GM19328 (cell line): ENCODE results near the gene CTSA.
"Not testable (repeated sequence)": the region's sequence is repeated elsewhere in the genome, so short reads cannot be mapped to it uniquely, and the experiment has no call there.

ENCODE experiments used
- ATAC-seq: cut with Tn5 transposase; IDR thresholded peaks from one replicate; pipeline ENCODE4 v1.9.1; 2021; ENCODE audit warnings: mild to moderate bottlenecking, moderate library complexity; ENCODE audit not compliant: unreplicated experiment

Gene CTSA

DNA sequence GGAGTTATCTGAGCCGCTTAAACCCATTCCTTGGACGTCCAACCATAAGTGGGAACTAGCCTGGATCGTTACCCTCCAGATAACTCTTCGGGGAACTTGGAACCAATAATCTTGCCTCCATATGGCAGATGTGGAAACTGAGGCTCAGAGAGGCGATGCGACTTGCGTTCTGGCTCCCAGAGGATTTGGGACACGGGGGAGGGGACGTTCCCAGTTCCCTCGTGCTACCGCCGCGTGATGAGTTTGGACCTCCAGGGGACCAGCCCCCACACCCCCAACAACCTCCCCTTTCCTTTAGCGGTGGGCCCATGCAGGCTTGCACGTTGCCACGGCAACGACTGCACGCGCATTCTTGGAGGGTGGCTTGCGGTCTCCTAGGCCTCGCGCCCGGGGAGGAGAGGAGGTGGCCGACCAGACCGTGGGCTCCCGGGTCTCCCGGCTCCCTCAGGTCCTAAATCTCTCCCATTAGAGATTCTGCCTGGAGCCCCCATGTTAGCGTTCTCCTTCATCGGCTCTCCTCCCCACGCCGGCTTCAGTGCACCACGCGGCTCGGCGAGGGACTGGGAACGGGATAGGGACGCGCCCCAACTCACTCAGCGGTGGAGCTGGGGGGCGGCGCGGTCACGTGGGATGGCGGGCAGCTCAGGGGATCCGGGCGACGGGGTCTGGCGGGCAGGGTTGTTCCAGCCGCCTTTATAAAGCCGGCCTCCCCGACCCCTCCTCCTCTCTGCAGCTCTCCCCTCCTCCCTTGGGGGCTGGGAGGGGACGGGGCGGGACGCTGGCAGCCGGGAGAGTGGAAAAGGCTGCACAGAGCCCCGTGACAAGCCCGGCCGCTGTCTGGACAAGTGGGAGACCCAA is 20.6 kb downstream of the CTSA start, which contains the start of gene PLTP:
Gene PLTP, minus strand, starts transcription at position 670 of the 858 bp plus-strand sequence. CDS start 703 bp downstream, outside the sequence.
- ATAC-seq = no peak

DNA sequence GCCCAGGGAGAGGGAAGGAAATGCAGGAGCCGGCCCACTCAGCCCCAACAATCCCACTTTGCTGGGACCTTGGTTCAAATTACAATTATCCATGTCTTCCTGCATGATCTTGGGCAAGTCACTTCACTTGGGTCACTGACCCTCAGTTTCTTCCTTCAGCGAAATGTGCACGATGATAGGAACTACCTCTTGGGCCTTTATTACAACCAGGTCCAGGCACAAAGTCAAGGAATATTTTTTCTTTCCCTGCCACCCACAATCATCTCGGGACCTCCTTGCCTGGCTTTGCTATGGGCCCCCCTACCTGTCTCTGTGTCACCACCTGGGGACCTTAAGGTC is 21.2 kb downstream of the CTSA start:
- ATAC-seq = no peak

DNA sequence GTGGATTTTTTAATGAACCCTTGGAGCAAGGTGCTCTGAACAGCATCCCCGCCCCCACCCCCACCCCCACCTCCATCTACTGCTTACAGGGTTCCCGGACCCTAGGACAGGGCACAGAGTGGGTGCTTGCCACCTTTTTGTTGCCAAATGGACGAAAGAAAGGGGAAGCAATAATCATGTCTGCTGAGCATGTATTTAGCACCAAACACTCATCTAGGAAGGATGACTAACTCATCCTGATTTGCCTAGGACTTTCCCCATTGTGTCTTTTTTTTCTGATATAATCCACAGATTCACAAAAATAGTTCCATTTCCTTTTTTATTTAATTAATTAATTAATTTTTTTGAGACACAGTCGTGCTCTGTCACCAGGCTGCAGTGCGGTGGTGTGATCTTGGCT is 22.0 kb downstream of the CTSA start:
- no peak for ATAC-seq

DNA sequence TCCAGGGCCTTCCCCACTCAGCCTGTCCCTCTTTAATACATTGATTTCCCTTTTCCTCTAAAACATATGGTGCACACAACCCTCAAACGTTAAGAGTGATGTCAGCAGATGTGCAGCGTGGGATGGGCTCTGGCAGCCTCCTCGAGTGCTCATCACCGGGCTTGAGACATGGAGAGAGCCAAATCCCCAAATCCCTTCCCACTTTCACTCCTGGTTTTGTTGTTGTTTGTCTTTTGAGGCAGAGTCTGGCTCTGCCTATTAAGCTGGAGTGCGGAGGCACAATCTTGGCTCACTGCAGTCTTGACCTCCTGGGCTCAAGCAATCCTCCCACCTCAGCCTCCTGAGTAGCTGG is 26.6 kb downstream of the CTSA start:
- no peak for ATAC-seq

DNA sequence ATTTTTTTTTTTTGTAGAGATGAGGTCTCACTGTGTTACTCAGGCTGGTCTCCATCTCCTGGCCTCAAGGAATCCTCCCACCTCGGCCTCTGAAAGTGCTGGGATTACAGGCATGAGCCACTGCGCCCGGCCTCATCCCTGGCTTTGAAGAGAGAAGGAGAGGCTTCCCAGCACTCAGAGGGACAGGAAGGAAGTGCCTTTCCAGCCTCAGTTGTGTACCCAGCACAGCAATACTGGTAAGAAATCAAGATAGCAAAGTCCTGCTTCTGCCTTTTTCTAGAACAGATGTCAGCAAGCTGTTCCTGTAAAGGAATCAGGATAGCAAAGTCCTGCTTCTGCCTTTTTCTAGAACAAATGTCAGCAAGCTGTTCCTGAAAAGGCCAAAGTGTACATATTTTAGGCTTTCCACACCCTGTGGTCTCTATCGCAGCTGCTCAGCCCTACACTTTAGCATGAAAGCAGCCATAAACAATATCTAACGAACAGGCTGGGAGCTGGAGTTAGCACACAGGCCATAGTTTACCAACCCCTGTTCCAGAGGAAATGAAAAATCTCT is 27.1 kb downstream of the CTSA start:
- ATAC-seq = no peak

DNA sequence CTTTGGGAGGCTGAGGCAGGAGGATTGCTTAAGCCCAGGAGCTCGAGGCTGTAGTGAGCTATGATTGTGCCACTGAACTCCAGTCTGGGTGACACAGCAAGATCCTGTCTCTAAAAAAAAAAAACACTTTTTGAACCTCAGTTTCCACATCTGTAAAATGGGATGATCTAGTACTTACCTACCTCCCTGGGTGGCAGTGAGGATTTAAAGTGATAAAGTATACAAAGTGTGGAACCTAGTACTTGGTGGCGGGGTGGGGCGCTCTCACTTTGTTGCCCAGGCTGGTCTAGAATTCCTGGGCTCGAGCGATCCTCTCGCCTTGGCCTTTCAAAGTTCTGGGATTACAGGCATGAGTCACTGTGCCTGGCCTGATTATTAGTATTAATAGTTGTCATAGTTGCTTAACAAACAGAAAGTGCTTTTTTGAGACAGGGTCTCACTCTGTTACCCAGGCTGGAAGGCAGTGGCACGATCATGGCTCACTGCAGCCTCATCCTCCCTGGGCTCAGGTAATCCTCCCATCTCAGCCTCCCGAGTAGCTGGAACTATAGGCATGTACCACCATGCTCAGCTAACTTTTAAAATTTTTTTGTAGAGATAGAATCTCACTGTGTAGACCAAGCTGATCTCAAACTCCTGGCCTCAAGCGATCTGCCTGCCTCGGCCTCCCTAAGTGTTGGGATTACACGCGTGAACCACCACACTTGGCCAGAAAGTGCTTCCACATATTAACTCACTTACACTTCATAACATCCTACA is 27.8 kb downstream of the CTSA start:
- ATAC-seq = no peak

DNA sequence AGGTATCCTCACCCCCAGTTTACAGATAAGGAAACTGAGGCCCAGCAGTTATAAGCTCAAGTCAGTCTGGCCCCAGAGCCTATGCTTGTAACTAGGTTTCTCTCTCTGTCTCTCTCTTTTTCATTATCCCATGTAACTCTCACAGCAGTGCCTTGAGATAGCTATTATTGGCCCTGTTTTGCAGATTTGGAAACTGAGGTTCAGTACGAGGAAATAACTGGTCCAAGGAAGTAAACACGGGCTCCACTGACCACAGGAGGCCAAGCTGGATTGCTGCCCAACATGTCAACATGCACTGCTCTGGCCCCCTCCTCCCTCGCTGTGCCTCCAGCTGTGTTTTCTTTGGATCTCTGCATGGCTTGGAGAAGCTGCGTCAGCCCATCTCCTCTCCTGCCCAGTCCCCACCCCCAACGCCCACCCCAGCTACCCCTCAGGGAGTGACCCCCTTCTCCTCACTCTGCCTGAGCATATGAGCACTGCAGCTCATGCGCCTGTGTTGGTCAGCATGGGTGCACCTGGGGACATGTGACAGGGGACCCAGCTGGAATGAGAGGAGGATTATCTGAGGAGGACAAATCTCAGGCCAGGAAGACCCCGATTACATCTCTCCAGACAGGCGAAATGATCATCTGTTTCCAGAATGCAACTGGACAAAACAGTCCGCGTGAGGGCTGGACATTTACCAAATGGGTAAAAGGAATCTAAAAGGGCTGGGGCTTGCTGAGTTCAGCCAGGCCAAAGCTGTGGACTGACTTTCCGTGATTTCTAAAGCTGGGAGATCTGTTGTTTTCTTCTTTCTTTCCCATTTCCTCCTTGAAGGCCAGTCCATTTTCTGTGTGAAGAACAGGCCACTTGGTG is 28.6 kb downstream of the CTSA start:
- ATAC-seq = no peak

DNA sequence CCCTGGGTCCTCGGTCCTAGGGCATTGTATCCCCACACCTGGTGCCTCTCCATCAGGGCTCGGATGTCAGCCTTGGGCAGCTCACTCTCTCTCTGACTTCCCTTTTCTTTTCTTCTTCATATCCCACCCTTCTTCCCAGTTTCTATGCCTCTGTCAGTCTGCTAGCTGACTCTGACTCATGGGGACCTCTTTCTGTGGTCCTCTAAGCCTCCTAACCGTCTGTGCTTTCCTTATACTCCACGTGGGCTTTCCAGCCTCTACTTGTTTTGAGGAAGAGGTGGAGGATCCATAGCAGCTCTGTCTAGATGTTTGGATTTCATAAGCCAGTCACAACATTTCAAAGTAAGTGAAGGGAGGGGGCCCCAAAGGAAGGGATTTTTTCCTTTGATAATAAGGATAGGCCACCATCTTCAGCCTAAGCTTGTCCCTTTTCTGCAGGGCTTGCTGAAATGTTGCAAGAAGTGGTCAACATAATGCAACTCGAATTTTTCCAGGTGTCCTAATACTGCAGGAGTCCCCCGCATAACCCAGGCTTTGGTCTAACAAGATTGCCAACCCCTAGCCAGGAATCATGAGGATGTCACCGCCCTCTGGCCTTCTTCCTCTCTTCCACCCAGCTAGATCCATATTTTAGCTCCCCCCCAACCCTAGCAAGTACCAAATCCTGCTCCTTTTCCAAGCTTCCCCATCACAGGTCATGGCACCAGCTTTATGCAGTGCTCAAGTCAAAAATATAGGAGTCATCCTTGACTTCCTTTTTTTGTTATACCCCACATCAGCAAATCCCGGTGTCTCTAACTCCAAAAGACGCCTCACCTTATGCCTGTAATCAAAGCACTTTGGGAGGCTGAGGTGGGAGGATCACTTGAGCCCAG is 29.6 kb downstream of the CTSA start:
- no peak for ATAC-seq

DNA sequence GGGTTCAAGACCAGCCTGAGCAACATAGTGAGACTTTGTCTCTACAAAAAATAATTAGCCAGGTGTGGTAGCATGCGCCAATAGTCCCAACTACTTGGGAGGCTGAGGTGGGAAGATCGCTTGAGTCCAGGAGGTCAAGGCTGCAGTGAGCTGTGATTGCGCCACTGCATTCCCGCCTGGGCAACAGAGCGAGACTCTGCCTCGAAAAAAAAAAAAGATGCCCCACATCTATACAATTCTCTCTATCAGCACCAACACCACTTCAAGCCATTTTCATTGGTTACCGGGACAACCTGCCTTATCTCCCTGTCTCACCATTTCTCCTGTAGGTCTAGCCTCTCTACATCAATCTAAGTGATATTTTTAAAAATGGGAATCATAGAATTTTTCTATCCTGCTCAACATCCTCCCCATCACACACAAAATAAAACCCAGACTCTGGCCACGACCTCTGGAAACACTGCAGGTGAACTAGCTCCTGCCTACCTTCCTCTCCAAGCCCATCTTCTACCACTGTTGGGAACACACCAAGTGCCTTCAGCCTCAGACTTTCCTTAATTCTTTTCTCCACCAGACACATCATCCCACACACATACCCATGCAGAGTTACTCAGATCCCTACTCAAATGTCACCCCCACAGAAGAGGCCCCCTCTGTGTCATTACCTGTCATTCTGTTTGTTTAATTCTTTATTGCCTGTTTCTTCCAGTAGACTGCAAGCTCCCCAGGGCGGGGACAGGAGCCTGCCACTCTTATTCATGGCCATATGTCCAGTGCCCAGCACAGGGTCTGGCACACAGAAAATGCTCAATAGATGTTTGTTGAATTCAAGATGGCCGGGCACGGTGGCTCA is 30.4 kb downstream of the CTSA start:
- no peak for ATAC-seq

DNA sequence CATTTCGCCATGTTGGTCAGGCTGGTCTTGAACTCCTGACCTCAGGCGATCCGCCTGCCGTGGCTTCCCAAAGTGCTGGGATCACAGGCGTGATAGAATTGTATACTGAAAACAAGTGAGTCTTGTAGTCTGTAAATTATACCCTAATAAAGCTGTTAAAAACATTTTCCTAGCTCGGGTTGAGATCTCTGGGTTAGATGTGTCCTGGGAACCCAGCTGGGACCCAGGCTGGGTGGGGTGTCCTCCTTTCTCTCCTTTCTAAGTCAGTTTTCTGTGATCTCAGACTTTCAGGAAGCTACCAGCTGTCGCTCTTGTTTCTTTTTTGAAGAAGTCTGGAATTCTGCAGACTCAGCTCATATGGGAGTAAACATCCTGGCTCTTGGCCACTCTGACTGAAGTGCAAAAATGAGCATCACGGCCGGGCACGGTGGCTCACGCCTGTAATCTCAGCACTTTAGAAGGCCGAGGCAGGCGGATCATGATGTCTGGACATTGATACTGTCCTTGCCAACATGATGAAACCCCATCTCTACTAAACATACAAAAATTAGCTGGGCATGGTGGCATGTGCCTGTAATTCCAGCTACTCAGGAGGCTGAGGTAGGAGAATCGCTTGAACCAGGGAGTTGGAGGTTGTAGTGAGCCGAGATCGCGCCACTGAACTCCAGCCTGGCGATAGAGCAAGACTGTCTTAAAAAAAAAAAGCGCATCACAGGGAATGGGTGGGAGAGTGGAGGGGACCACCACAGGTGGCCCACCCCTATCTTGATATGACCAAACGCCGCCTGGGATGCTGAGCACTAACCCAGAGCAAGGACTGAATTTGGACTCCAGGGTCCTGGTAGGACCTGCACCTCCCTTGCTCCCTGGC is 33.5 kb downstream of the CTSA start:
- ATAC-seq = no peak

DNA sequence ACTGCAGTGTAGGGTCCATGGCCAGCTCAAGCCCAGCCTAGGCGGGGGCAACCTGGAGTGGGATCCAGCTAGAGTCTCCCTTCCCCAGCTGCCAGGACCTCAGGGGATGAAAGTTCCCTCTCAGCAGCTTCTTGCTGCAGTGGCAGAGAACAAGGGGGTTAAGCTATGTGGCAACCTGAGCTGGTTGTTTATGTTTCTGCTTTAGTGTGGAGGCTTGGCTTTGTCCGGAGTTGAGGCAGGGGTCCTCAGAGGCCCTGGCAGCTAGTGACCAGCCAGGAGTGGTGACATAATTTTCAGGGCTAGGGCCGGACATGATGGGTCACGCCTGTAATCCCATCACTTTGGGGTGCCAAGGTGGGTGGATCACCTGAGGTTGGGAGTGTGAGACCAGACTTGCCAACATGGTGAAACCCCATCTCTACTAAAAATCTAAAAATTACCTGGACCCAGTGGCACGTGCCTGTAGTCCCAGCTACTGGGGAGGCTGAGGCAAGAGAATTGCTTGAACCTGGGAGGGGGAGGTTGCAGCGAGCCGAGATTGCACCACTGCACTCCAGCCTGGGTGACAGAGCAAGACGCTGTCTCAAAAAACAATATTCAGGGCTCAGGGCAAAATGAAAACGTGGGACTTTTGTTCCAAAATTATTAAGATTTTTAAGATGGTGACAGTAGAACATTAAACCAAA is 34.8 kb downstream of the CTSA start:
- ATAC-seq = no peak

DNA sequence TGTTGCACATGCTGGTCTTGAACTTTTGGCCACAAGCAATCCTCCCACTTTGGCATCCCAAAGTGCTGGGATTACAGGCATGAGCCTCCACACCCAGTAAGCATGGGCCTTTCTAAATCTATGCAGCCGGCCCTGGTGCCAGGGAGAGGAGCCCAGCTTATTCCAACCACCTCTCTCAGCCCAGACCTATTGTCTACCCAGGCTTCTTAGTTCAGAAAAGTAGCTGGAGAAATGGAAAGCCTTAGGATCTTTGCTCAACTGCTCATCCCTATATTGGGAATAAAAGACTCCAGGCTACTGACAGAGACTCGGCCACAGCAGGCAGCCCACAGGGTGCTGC is 35.6 kb downstream of the CTSA start:
- no peak for ATAC-seq

DNA sequence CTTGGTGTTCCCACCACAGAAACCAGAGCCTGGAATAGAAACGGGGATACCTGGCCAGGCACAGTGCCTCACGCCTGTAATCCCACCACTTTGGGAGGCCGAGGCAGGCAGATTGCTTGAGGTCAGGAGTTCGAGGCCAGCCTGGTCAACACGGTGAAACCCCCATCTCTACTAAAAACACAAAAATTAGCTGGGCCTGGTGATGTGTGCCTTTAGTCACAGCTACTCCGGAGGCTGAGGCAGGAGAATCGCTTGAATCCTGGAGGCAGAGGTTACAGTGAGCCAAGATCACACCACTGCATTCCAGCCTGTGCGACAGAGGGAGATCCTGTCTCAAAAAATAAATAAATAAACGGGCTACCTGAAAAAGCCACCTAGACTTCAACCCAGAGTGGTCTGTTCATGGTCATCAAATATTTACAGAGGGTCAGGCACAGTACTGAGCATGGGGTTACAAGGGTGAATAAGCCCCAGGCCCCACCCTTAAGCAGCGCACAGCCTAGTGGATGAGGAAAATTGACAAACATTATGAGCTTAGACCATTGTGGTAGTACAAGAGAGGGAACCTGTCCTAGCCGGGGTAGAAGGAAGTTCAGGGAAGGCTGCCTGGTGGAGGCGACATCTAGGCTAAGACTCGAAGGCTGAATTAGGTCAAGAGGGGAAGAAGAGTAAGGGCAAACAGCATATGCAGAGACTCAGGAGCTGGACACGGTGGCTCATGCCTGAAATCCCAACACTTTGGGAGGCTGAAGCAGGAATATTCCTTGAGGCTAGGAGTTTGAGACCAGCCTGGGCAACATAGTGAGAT is 36.1 kb downstream of the CTSA start:
- ATAC-seq = no peak

DNA sequence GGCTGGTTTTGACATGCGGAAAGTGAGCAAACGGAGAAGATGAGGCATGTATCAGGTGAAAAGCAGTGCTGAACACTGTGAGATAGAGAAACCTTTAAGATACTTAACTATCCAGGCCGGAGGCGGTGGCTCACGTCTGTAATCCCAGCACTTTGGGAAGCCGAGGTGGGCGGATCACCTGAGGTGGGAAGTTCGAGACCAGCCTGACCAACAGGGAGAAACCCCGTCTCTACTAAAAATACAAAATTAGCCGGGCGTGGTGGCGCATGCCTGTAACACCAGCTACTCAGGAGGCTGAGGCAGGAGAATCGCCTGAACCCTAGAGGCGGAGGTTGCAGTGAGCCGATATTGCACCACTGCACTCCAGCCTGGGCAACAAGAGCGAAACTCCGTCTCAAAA is 40.5 kb downstream of the CTSA start:
- ATAC-seq = not testable (repeated sequence)

DNA sequence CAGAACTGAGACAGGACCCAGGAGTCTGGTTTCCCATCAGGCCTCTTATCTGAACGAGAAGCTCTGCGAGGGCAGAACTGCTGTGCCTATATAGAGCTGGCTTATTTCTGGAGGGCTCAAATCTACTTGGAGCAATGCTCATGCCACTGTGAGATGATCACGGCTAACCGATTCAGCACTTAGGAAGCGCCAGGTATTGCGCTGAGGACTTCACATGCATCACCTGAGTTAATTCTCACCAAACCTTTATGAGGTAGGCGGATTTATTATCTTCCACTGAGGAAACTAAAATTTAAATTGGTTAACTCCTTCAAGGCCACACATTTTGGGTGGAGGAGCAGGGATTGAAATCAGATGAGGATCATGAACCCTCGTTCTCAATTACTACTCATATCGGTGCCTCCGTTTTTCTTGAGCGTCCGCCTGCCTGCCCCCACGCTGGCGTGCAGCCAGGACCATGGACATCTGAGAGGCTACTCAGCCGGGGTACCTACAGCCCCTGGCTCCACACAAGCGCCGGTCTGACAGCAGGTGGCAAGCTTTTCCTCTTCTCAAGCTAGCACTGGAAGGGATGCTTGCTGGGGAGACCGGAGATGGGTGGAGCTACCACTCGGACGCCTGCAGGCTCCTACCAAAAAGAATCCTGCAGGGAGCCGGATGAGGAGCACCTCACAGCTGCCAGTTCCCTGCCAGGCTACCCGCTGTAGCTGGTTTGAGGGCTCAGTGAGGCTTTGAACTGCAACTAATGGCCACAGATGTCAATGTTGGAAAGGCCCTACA is 42.3 kb downstream of the CTSA start:
- no peak for ATAC-seq

DNA sequence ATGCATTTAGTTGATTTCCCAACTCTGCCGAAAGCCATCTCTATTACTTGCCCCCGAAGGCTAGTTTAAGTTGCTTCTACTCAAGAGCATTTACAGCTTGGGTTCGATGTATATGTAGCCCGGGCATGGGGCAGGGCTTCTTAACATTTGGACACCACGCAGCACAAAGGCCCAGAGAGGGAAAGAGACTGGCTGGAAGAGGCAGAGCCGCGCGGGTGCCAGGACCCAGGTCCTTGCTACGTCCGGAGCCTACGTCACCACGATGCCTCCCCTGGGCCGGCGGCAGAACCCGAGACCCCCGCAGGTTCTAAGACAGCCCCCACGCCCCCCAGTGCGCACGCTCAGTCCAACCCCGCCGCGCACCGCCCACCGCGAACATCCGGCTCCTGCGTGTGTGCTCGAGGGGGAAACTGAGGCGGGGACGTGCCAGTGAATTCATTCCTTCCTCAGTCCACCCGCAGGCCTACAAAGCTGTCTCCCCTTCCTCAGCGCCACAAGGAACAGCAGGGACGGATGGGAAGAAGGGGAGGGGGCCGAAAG is 43.0 kb downstream of the CTSA start:
- ATAC-seq = peak; percentile 8
